G401 (cell line): ENCODE measurements around the gene KCNQ1. TPM values are rescaled to one million over a fixed set of nuclear protein-coding genes. Genes with fewer than 3 reads are reported as not detected.
"Not testable (repeated sequence)": the region's sequence is repeated elsewhere in the genome, so short reads cannot be mapped to it uniquely, and the experiment has no call there.

Experiments used
- DNase-seq: peaks from one replicate; pipeline ENCODE4 v3.0.0-alpha.2; 2015; ENCODE audit warnings: low spot score
- in situ Hi-C: cut with HindIII; loops from 2 replicates; pipeline ENCODE4 v1.10.0; 2016; ENCODE audit warnings: low sequenced_read_pairs, mixed read lengths
- total RNA-seq: library from RNA; depleted of rRNA; stranded (reverse); fragments of >200 nt; shearing (Covaris generic); gene quantifications from 2 replicates; pipeline ENCODE4 v1.2.3, GENCODE V29; 2014

The KCNQ1 gene
- total RNA-seq, 1 experiment from 2014 or later = 0.85 TPM

DNA sequence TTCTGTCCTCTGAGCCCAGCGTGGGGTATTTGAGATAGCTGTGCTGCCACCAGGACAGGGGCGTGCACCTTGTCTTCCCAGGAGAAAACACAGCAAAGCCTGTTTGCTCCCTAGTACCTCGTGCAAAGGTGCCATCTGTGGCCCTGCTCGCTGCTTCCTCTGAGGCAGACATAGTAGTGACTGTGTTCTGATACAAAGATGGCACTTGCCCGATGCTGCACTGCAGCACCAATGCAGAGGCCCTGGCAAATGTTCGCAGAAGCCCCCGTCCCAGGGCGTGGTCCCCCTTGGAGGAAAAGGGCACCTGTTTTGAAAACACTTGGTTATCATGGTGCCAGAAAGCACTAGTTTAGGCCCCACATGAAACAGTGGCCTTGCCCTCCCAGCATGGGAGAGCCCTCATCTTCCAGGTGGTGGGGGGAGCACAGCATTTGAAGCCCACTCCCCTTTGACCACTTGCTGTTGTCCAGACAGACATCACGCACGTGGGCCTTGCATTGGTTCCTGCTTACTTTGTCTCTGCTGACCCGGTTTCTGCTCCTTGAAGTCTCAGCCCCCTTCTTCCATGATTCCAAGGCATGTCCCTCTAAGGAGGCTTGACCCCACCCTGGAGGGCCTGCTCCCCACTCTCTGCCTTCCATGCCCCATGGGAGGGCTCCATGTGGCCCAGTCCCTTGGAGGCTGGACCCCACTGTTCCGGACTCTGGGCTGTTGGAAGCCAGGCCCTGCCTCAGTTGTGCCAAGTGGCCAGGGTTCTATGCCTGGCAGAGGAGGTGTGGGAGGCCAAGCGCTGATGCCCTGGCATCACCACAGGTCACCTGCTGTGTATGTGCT is 145.5 kb downstream of the KCNQ1 start:
- in situ Hi-C loops = no loop called here
- DNase-seq = no peak

DNA sequence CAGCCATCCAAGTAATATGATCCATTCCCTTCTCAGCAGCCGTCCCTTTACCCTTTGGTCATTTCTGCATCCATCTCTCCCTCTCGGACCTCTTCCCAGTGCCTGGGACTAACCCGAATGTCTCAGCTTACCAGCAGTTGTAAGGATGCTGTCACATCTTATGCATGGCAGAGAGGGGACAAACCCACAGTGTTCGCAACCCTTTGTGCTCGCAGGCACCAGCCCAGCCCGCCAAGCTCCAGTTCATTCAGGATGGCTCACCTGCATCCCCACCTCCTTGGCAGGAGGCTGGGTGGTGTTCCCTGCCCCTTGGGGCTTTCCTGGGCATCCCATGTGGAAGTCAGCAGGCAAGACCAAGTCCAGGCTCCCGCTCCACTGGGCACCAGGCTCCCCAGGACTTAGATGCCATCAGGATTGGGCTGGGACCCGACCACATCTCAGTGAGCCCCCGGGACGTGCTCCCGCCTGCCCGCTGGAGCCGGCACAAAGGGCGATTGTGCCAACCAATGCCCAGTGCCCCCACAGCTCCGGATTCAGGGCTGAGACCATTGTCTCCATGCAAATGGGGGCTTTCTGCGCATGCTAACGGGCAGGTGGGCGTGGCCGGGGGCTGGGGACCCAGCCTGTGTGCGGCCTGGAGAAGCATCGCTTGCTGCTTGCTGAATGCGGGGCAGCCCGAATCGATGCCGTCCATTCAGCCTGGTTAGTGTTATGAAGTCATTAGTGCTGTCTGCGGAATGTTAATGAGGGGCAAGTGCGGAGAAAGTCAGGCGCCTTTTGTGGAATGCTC is 146.4 kb downstream of the KCNQ1 start:
- in situ Hi-C loops = no loop called here

DNA sequence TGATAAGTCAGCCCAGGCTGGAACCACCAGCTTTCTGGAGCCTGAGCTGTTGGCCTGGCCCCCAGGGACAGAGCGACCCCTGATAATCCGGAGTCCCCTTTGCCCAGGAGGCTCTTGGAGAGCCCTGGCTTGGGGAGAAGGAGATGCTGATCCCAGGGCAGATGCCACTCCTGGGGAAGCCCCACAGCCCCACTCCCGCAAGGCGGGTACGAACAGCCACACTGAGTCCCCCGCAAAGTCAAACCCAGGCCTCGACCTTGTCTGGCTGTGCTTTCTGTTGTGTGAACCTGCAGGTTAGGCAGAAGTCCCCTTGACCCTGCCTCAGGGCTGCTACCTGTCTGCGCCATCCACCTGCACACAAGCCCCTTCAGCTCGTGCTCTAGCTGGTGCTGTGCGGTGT is 147.0 kb downstream of the KCNQ1 start:
- in situ Hi-C loops = no loop called here
- no peak for DNase-seq

More for the DNA sequence above, 146.4 kb downstream of the KCNQ1 start:
- no peak for DNase-seq

DNA sequence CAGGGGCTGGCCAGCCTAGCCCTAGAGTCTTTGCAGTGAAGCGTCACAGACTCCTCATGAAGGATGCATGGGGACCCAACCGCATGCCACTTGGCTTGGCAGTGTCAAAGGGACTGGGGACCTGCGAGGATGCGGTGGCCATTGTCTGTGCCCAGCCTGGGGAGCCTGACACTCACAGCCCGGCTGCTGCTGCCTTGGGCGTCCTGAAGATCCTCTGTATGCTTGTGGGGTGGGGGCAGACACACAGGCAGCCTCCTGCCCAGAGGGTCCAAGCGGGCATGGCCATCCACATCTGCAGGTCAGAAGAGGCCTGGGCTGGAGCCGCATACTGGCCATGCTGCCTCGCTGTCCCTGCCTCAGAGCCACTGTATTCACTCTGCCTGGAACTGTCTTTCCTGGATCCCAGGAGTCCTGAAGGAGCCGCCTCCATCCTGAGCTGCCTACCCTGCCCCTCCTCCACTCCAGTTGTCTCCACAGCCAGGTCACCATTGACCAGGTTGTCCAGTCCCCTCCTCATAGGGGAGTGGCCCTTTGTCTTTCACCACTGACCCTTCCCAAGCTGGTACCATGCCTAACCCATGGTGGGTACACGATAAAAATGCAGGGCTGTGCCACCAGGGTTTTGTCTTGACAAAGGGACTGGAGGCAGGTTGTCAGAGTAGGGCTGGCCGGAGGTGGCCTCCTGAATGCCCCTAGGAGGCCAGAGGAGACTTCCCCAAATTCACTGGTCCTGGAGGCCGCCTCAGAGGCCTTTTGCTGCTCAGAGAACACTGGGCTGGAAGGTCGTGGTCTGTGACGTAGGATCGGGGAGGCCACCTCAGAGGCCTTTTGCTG is 148.0 kb downstream of the KCNQ1 start:
- no peak for DNase-seq
- in situ Hi-C loops = no loop called here

DNA sequence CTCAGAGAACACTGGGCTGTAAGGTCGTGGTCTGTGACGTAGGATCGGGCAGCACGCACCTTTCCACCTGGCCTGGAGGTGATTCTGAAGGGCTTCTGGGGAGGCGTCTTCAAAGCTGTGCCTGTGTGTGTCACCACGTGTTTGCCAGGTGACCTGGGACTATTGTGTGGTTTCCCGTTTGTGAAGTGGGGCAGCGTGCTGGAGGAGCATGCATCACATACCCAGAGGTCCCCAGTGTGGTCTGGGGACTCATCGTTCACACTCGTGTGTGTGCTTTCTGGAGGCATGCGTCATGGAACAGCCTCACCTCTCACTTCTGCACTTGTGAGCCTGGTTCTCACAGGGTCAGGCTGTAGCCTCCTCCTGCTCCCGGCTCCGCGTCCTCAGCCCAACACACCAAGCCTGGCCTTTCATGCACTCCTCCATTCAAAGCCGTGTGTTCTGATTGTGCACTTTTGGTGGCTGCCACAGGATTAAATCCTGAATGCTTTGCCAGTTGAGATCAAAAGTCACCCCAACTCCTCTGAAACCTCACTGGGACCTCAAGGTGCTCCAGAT is 148.7 kb downstream of the KCNQ1 start:
- no peak for DNase-seq
- in situ Hi-C loops = no loop called here

DNA sequence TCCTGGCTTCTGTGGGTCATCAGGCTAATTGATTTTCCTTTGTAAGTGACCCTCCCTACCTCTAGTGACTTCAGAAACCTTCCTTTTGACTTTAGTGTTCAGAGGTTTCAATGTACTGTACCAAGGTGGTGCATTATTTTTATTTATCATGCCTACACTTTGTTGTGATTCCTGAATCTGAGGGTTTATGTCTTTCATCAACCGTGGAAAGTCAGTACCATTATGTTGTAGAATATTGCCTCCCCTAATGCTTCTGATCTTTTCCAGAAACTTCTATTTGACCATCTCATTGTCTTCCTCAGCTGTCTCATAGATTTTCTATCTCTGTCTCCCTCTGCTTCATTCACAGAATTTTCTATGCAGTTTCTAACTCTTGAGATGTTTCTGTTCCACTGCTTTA is 149.5 kb downstream of the KCNQ1 start:
- in situ Hi-C loops = no loop called here
- no peak for DNase-seq

DNA sequence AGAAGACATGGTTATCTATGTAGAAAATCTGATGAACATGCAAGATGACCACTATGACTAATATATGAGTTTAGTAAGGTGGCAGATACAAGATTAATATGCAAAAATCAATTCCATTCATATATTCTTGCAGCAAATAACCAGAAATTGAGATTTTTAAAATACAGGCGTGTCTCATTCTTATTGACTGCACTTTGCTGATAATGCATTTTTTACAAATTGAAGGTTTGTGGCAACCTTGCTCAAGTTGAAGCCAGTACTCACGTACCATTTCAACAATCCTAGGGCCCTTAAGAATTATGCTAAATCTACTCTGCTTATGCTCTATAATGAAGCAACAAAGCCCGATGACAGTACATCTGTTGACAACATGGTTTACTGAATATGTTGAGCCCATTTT is 150.4 kb downstream of the KCNQ1 start:
- DNase-seq = no peak
- in situ Hi-C loops = no loop called here

DNA sequence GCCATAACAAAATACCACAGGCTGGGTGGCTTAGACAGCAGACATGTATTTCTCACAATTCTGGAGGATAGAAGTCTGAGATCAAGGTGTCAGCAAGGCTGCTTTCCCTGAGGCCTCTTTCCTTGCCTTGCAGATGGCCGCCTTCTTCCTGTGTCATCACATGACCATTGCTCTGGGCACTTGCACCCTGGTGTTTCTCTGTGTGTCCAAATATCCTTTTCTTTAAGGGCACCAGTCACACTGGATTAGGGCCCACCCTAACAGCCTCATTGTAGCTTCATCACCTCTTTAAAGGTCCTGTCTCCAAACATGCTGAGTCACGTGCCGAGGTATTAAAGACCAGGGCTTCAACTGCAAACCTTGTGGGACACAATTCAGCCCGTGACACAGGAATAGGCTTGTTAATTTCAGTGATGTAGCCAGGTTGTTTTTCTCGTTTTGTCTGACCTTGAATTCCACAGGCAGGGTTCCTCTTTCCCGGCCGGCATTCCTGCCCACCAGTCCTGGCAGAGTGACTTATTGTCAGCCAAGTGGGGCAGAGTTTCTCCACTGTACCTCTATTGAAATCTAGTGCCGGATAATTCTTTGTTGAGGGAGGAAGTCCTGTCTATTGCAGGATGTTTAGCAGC is 154.9 kb downstream of the KCNQ1 start:
- DNase-seq = no peak
- in situ Hi-C loops = no loop called here

DNA sequence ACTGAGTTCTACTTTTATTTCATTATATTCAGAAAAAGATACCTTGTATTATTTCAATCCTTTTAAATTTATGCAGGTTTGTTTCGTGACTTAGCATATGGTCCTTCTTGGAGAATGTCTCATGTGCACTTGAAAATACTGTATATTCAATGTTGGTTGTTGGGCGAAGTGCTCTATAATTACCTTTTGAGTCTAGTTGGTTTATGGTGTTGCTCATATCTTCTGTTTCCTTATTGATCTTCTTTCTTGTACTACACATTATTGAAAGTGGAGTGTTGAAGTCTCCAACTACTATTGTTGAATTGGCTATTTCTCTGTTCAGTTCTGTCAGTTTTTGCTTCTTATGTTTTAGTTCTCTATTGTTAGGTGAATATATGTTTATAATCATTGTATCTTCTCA is 164.5 kb downstream of the KCNQ1 start:
- in situ Hi-C loops = no loop called here
- no peak for DNase-seq

DNA sequence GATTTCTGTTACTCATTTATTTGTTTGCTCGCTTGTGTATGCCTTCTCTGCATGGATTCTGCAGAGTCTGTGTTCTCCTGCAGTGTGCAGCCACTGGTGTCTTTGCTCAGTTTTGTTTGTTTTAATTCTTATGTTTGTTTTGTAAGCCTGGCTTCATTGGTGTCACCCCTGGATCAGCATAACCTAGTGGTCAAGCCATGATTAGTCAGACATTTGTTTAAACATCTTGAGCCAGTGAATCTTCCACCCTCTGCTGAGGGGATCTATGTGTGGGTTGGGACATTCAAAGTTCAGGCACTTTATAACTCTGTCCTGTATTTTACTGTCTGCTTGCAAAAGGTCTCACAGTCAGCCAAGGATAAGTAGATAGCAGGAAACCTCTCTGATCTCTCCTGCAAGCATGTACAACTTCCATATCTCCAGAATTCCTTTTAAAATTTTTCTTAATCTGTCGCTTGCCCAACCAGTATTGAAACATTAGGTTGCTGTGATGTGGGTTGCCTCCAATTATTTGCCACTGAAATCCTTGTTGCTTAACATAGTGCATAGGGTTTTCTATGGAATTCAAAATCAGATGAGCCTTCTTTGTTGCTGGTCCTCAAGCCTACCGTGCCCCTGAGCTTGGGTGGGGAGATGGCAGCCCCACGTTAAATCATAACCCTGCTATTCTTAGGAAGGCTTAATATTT is 168.2 kb downstream of the KCNQ1 start:
- in situ Hi-C loops = no loop called here
- no peak for DNase-seq

DNA sequence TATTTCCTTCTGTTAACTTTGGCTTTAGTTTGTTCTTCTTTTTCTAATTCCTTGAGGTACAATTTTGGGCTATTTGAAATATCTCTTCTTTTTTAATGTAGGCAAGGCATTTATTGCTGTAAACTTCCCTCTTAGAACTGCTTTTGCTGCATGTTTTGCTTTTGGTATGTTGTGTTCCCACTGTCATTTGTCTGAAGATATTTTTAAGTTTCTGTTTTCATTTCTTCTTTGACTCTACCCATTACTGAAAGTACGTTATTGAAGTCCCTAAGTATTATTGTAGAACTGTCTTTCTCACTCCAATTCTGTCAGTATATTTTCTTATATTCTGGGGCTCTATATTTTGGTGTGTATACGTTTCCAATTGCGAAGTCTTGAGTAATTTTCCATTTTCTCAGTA is 177.1 kb downstream of the KCNQ1 start:
- in situ Hi-C loops = no loop called here
- no peak for DNase-seq

DNA sequence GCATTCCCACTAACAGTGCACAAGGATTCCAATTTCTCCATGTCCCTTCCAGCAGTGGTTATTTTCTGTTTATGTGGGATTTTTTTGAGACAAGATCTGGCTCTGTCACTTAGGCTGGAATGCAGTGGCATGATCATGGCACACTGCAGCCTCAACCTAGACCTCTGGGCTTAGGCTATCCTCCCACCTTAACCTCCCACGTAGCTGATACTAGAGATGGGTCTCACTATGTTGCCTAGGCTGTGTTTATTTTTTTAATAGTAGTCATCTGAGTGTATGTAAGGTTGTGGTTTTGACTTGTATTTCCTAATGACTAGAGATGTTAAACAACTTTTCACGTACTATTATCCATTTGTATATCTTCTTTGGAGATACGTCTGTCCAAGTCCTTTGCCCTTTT is 180.4 kb downstream of the KCNQ1 start:
- in situ Hi-C loops = no loop called here
- no peak for DNase-seq

DNA sequence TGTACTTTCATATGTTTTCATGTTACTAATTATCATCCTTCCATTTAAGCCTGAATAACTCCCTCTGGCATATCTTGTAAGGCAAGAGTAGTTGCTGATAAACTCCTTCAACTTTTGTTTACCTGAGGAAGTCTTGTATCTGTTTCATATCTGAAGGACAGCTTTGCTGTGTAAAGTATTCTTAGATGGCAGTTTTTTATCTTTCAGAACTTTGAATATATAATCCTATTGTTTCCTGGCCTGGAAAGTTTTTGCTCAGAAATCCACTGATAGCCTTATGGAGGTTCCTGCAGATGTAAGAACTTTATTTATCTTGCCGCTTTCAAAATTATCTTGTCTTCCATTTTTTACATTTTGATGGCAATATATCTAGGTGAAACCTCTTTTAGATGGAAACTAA is 185.9 kb downstream of the KCNQ1 start:
- in situ Hi-C loops = no loop called here
- DNase-seq = no peak

DNA sequence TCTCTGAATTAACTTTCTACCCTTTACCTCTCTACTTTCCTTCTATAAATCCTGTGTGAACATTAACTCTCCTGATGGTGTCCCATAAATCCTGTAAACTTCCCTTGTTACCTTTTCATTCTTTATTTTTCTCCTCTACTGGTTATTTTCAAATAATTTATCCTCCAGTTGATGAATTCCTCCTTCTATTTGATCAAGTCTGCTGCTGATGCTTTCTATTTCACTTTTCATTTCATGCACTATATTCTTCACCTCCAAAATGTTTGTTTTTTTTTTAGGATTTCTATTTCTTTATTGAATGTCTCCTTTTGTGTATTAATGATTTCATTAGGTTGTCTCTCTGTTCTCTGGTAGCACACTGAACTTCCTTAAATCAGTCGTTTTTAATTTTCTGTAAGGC is 186.4 kb downstream of the KCNQ1 start:
- in situ Hi-C loops = no loop called here
- DNase-seq = no peak

DNA sequence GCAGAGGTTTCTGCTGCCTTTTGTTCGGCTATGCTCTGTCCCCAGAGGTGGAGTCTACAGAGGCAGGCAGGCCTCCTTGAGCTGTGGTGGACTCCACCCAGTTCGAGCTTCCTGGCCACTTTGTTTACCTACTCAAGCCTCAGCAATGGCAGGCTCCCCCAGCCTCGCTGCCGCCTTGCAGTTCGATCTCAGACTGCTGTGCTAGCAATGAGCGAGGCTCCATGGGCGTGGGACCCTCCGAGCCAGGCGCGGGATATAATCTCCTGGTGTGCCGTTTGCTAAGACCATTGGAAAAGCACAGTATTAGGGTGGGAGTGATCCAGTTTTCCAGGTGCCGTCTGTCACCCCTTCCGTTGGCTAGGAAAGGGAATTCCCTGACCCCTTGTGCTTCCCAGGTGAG is 195.0 kb downstream of the KCNQ1 start:
- in situ Hi-C loops = not testable (repeated sequence)

DNA sequence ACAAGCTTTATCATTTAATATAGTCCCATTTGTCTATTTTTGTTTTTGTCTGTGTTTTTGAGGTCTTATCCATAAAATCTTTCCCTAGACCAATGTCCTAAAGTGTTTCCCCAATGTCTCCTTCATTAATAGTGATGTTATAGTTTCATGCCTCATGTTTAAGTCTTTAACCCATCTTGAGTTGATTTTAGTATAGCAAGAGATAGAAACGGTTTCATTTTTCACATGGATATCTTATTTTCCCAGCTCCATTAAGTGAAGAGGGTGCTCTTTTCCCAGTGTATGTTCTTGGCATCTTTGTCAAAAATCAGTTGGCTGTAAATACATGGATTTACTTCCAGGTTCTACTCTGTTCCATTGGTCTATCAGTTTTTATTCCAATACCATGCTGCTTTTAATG is 196.8 kb downstream of the KCNQ1 start:
- no peak for DNase-seq
- in situ Hi-C loops = no loop called here

More for the DNA sequence above, 195.0 kb downstream of the KCNQ1 start:
- not testable (repeated sequence) for DNase-seq

DNA sequence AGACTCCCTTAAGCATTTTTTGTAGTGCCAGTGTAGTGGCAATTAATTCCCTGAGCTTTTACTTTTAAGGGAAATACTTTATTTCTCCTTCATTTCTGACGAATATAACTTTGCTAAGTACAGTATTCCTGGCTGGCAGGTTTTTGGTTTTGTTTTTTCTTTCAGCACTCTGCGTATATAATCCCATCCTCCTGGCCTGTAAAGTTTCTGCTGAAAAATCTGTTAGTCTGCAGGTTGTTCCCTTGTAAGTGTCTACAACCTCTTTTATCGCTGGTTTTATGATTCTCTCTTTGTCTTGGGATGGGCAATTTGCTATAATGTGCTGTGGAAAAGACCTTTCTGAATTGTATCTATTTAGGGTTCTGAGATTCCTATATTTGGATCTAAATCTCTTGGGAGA is 198.9 kb downstream of the KCNQ1 start:
- in situ Hi-C loops = no loop called here
- DNase-seq = no peak
